GM19240 (cell line): ENCODE data around the gene RPS6KC1.
"Not testable (repeated sequence)": the region's sequence is repeated elsewhere in the genome, so short reads cannot be mapped to it uniquely, and the experiment has no call there.

Source experiments
- DNase-seq: peaks from one replicate; pipeline ENCODE4 v3.0.0; 2011; ENCODE audit warnings: low spot score; ENCODE audit not compliant: insufficient read length

RPS6KC1 gene

GRCh38 chr1:213279410-213279809 lies 228.4 kb downstream of the RPS6KC1 start:
- DNase-seq: no peak

GRCh38 chr1:213281640-213282301 lies 230.7 kb downstream of the RPS6KC1 start:
- no peak for DNase-seq

- no peak for DNase-seq
Measured at GRCh38 chr1:213284626-213285025, 233.6 kb downstream of the RPS6KC1 start.

- no peak for DNase-seq
Measured at GRCh38 chr1:213286235-213286634, 235.2 kb downstream of the RPS6KC1 start.

GRCh38 chr1:213287987-213288386 lies 236.9 kb downstream of the RPS6KC1 start:
- DNase-seq: no peak

GRCh38 chr1:213291526-213291925 lies 240.5 kb downstream of the RPS6KC1 start:
- no peak for DNase-seq

- no peak for DNase-seq
Measured at GRCh38 chr1:213292614-213293013, 241.6 kb downstream of the RPS6KC1 start.

- DNase-seq: no peak
Measured at GRCh38 chr1:213295860-213296259, 244.8 kb downstream of the RPS6KC1 start.

GRCh38 chr1:213296558-213296957 lies 245.5 kb downstream of the RPS6KC1 start:
- DNase-seq: no peak

- no peak for DNase-seq
Measured at GRCh38 chr1:213297021-213297420, 246.0 kb downstream of the RPS6KC1 start.

- DNase-seq: no peak
Measured at GRCh38 chr1:213300433-213300832, 249.4 kb downstream of the RPS6KC1 start.

- not testable (repeated sequence) for DNase-seq
Measured at GRCh38 chr1:213301524-213301923, 250.5 kb downstream of the RPS6KC1 start.

GRCh38 chr1:213303286-213303685 lies 252.2 kb downstream of the RPS6KC1 start:
- no peak for DNase-seq

- no peak for DNase-seq
Measured at GRCh38 chr1:213315571-213315970, 264.5 kb downstream of the RPS6KC1 start.

- DNase-seq: not testable (repeated sequence)
Measured at GRCh38 chr1:213318458-213318857, 267.4 kb downstream of the RPS6KC1 start.

GRCh38 chr1:213320191-213320870 lies 269.3 kb downstream of the RPS6KC1 start:
- no peak for DNase-seq
